HG02943 (cell line): ENCODE data around the gene GIPC3.
"Not testable (repeated sequence)": the region's sequence is repeated elsewhere in the genome, so short reads cannot be mapped to it uniquely, and the experiment has no call there.

Experiments
- ATAC-seq: cut with Tn5 transposase; IDR thresholded peaks from one replicate; pipeline ENCODE4 v1.9.1; 2021; ENCODE audit warnings: mild to moderate bottlenecking, low read depth, moderate library complexity; ENCODE audit not compliant: unreplicated experiment

The GIPC3 gene

GRCh38 chr19:3550947-3551791 is 34.1 kb upstream of the GIPC3 start:
- no peak for ATAC-seq

- no peak for ATAC-seq
Observed at GRCh38 chr19:3551792-3552095, 33.5 kb upstream of the GIPC3 start.

- ATAC-seq: no peak
Observed at GRCh38 chr19:3554254-3555083, 30.8 kb upstream of the GIPC3 start.

GRCh38 chr19:3555653-3556422 is 29.4 kb upstream of the GIPC3 start:
- ATAC-seq: no peak

- no peak for ATAC-seq
Observed at GRCh38 chr19:3556423-3556977, 28.8 kb upstream of the GIPC3 start.

- peak; percentile 21 for ATAC-seq
Observed at GRCh38 chr19:3556978-3557460, 28.3 kb upstream of the GIPC3 start.

GRCh38 chr19:3557461-3558248 is 27.6 kb upstream of the GIPC3 start, which contains the start of gene MFSD12:
Gene MFSD12 (minus strand): TSS chr19:3557586. CDS start chr19:3557403, 183 bp downstream.
- ATAC-seq: peak; percentile 68

- no peak for ATAC-seq
Observed at GRCh38 chr19:3563709-3564524, 21.4 kb upstream of the GIPC3 start.

GRCh38 chr19:3565139-3565538 is 20.1 kb upstream of the GIPC3 start:
- ATAC-seq: no peak

GRCh38 chr19:3570042-3570441 is 15.2 kb upstream of the GIPC3 start:
- not testable (repeated sequence) for ATAC-seq

- no peak for ATAC-seq
Observed at GRCh38 chr19:3570606-3571011, 14.7 kb upstream of the GIPC3 start.

GRCh38 chr19:3572132-3572854 is 13.0 kb upstream of the GIPC3 start:
- ATAC-seq: peak; percentile 79

GRCh38 chr19:3572855-3573161 is 12.5 kb upstream of the GIPC3 start, which contains the start of gene HMG20B:
Gene HMG20B (plus strand): TSS chr19:3572944. CDS start chr19:3573310, 366 bp downstream.
- peak; percentile 2 for ATAC-seq

GRCh38 chr19:3573162-3573857 is 12.0 kb upstream of the GIPC3 start:
- peak; percentile 1 for ATAC-seq

GRCh38 chr19:3573858-3574637 is 11.2 kb upstream of the GIPC3 start:
- ATAC-seq: no peak

- ATAC-seq: no peak
Observed at GRCh38 chr19:3575260-3575741, 10.0 kb upstream of the GIPC3 start.
